K562 (cell line): ENCODE results near the gene ZEB2. TPM values are rescaled to one million over a fixed set of nuclear protein-coding genes. Genes with fewer than 3 reads are reported as not detected.

ENCODE experiments used
- ZBTB40 ChIP-seq, 2 experiments: fragments of 450-650 bp in 1 of 2; sonication (generic) in 1 of 2; formaldehyde crosslinking in 1 of 2; IDR thresholded peaks; 2 replicates each; pipeline versions ENCODE4 v1.7.1 to v1.9.0; 2016 to 2022; ENCODE audit warnings: inconsistent platforms in 1 of 2, mild to moderate bottlenecking in 1 of 2, missing genetic modification reagents in 1 of 2
- polyA plus RNA-seq, 8 experiments: library from polyadenylated mRNA; depleted of rRNA in 4 of 8; stranded (reverse) in 5 of 8; unstranded in 3 of 8; fragments of >200 nt; fragmentation: Nextera tagmentation in 2 of 8; fragmentation: Illumina TruSeq in 1 of 8; extraction: Ambion mirVana in 2 of 8; extraction: Trizol in 1 of 8; gene quantifications; 2 replicates each; pipeline versions ENCODE4 v1.2.1 to v1.2.3, GENCODE V29; 2011 to 2014; ENCODE audit warnings: inconsistent platforms in 1 of 8, missing spikeins in 1 of 8
- total RNA-seq, 7 experiments: library from RNA; depleted of rRNA in 6 of 7; stranded (reverse); fragments of >200 nt in 6 of 7; fragmentation: Illumina TruSeq in 2 of 7; extraction: Trizol in 2 of 7; gene quantifications; 2 replicates each; pipeline versions ENCODE4 v1.2.1 to v1.2.3, GENCODE V29; 2011 to 2021; ENCODE audit warnings: low replicate concordance in 1 of 7

The ZEB2 gene
- total and polyA plus RNA-seq, 9 of the 15 experiments (the other 6 are each of a cell fraction or from before 2014, with no cell fraction given), result 15.1 to 113 (median 72.3) TPM

- TF ChIP-seq ZBTB40 (IDR thresholded peaks at IDR 0.05), result 0 out of 2 replicates have a peak, but pooled peaks have one; percentile 33
- no peak for TF ChIP-seq ZBTB40 (CRISPR knock-in tag; IDR thresholded peaks at IDR 0.05)
These were observed 56.7 kb downstream of the ZEB2 start (continued) for GRCh38 chr2:144463266-144463665.
